Measurements from ENCODE around the gene C2orf72. TPM values are rescaled to one million over a fixed set of nuclear protein-coding genes. Genes with fewer than 3 reads are reported as not detected.
"Not testable (repeated sequence)": the region's sequence is repeated elsewhere in the genome, so short reads cannot be mapped to it uniquely, and the experiment has no call there.

The C2orf72 gene
- total RNA-seq, 1 donor: not detected

- TF ChIP-seq, protein P1, sequence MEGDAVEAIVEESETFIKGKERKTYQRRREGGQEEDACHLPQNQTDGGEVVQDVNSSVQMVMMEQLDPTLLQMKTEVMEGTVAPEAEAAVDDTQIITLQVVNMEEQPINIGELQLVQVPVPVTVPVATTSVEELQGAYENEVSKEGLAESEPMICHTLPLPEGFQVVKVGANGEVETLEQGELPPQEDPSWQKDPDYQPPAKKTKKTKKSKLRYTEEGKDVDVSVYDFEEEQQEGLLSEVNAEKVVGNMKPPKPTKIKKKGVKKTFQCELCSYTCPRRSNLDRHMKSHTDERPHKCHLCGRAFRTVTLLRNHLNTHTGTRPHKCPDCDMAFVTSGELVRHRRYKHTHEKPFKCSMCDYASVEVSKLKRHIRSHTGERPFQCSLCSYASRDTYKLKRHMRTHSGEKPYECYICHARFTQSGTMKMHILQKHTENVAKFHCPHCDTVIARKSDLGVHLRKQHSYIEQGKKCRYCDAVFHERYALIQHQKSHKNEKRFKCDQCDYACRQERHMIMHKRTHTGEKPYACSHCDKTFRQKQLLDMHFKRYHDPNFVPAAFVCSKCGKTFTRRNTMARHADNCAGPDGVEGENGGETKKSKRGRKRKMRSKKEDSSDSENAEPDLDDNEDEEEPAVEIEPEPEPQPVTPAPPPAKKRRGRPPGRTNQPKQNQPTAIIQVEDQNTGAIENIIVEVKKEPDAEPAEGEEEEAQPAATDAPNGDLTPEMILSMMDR (IDR thresholded peaks at IDR 0.05; ENCODE audit: insufficient read depth, low read depth, low read length): no peak
- H3K4me3 ChIP-seq (ENCODE audit: low read depth, low read length): no peak overlapping the region
- no peak for DNase-seq (ENCODE audit: low read depth)
Observed at GRCh38 chr2:231012463-231012862, 24.9 kb upstream of the C2orf72 start.

DNA sequence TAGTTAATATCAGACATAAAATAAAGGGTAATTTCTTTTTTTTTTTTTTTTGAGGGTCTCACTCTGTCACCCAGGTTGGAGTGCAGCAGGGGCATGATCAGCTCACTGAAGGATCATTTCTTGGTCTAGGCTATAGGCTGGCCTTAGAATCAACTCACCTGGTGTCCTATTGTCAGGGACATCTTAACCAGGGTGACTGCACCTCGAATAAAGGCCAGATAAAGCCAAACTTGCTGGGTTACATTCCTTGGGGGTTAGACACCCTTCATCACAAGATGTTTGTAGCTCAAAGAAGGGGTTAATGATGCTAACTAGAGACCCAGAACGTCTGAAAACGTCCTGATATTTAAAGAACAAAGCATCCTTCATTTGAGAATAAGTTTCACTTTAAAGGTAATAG, 23.5 kb upstream of the C2orf72 start:
- DNase-seq (ENCODE audit: low read depth): no peak
- no peak overlapping the region for H3K4me3 ChIP-seq (ENCODE audit: low read depth, low read length)
- TF ChIP-seq, protein P1 (IDR thresholded peaks at IDR 0.05; ENCODE audit: insufficient read depth, low read depth, low read length): no peak

GRCh38 chr2:231015478-231015877, 21.8 kb upstream of the C2orf72 start:
- H3K4me3 ChIP-seq (ENCODE audit: low read depth, low read length): no peak overlapping the region
- DNase-seq (ENCODE audit: low read depth): no peak
- TF ChIP-seq, protein P1 (IDR thresholded peaks at IDR 0.05; ENCODE audit: insufficient read depth, low read depth, low read length): no peak

- TF ChIP-seq, protein P1 (IDR thresholded peaks at IDR 0.05; ENCODE audit: insufficient read depth, low read depth, low read length): no peak
- DNase-seq (ENCODE audit: low read depth): no peak
Observed at GRCh38 chr2:231015926-231016325, 21.4 kb upstream of the C2orf72 start.

DNA sequence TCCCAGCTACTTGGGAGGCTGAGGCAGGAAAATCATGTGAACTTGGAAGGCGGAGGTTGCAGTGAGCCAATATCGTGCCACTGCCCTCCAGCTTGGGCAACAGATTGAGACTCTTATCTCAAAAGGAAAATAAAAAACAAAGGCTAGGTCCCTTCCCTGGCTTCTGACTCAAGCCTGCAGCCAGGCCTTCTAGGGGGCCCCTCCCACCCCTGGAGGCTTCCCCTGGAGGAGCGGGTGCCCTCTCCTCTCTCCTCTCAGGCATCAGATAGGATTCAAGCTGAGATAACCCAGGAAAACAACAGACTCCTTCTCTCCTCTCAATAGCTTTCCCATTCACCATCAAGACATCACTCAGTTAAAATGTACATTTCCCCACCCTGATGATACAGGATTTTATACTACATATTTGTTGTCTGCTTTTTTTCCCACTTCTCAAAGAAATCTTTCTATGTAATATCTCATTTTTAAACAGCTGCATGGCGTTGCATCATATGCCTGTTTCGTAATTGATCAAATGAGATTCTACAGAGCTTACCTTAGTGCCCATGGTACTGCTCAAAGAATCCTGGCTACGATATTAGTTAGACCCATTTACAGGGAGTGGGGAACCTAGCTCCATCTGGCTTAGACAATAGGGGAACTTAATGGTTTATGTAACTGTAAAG, 20.6 kb upstream of the C2orf72 start:
- H3K4me3 ChIP-seq (ENCODE audit: low read depth, low read length): no peak overlapping the region
- peak; percentile 34 for DNase-seq (ENCODE audit: low read depth)
- TF ChIP-seq, protein P1 (IDR thresholded peaks at IDR 0.05; ENCODE audit: insufficient read depth, low read depth, low read length): no peak

More at GRCh38 chr2:231015926-231016325, 21.4 kb upstream of the C2orf72 start:
- H3K4me3 ChIP-seq (ENCODE audit: low read depth, low read length): no peak overlapping the region

- TF ChIP-seq, protein P1 (IDR thresholded peaks at IDR 0.05; ENCODE audit: insufficient read depth, low read depth, low read length): no peak
- no peak for DNase-seq (ENCODE audit: low read depth)
- H3K4me3 ChIP-seq (ENCODE audit: low read depth, low read length): no peak overlapping the region
Observed at GRCh38 chr2:231017231-231017598, 20.1 kb upstream of the C2orf72 start.

DNA sequence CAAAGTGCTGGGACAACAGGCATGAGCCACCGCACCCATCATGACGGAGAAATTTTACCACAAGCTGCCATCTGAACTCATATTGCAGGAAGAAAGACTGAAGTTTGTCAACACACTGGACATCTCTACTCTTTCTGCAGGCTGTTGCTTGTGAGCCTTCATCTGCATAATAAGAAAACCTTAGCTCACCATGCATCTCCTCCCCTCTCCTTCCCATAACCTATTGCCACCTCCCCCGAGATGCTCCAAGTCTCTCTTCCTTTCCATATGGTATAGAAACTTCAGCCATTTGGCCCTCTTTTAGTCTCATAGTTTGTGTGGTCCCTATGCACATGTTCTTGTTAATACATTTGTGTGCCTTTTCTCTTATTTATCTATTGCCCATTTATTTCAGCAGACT, 19.1 kb upstream of the C2orf72 start:
- TF ChIP-seq, protein P1 (IDR thresholded peaks at IDR 0.05; ENCODE audit: insufficient read depth, low read depth, low read length): no peak
- DNase-seq (ENCODE audit: low read depth): no peak
- no peak overlapping the region for H3K4me3 ChIP-seq (ENCODE audit: low read depth, low read length)

- DNase-seq (ENCODE audit: low read depth); H3K4me3 ChIP-seq (ENCODE audit: low read depth, low read length): not testable (repeated sequence)
Observed at GRCh38 chr2:231025059-231025458, 12.3 kb upstream of the C2orf72 start.

Data from fibroblast of villous mesenchyme (primary cell).